Chondrocyte (in vitro differentiated cells): ENCODE results near the gene PIK3C3. TPM values are rescaled to one million over a fixed set of nuclear protein-coding genes. Genes with fewer than 3 reads are reported as not detected.

Source experiments
- DNase-seq: peaks from one replicate; pipeline ENCODE4 v3.0.0; 2021; ENCODE audit warnings: mixed read lengths, low spot score
- H3K27ac Mint-ChIP-seq: one replicate; pipeline ENCODE4 v1.8.0; 2021; ENCODE audit warnings: mild to moderate bottlenecking, moderate library complexity, mixed read lengths; ENCODE audit not compliant: unreplicated experiment
- H3K27me3 Mint-ChIP-seq: 2 replicates; pipeline ENCODE4 v1.8.0; 2021; ENCODE audit warnings: low read depth, mixed read lengths
- H3K36me3 Mint-ChIP-seq: 2 replicates; pipeline ENCODE4 v1.8.0; 2021; ENCODE audit warnings: low read depth, mixed read lengths
- H3K4me1 Mint-ChIP-seq: 2 replicates; pipeline ENCODE4 v1.8.0; 2021; ENCODE audit warnings: low read depth, mild to moderate bottlenecking, mixed read lengths
- H3K4me3 Mint-ChIP-seq: one replicate; pipeline ENCODE4 v1.8.0; 2021; ENCODE audit warnings: mild to moderate bottlenecking, moderate library complexity, mixed read lengths; ENCODE audit not compliant: unreplicated experiment
- H3K9me3 Mint-ChIP-seq: 2 replicates; pipeline ENCODE4 v1.8.0; 2021; ENCODE audit warnings: low read depth, mixed read lengths
- total RNA-seq: library from RNA; stranded (reverse); gene quantifications from 3 replicates; pipeline ENCODE4 v1.2.1, GENCODE V29; 2021
- TF ChIP-seq, protein P1 (sequence below): fragments of 200-600 bp; sonication (generic); IDR thresholded peaks from 2 replicates; pipeline ENCODE4 v1.5.0; 2021; ENCODE audit warnings: antibody characterized with exemption, mild to moderate bottlenecking, moderate library complexity

Gene PIK3C3
- total RNA-seq, 1 donor from 2014 or later, result 53.0 TPM

DNA sequence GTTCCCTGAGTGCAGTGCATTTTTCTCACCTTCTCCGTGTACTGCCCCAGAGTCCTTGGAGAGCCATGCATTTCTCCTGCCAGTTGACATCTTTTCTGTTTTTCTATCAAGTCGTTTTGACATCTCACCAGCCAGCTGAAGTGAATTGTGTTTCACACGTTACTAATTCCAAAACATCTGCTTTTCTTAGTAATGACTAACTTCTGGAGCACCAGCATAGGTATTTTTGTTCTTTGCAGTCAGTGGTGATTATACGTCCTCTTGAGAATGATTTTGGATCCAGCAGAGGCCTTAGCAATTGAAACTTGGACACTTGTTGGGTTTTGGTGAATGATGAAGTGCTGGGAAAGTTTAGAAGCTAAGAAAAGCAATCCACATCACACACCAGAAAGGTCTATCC is 112.5 kb downstream of the PIK3C3 start:
- Mint-ChIP-seq H3K27ac (no peak overlapping the region), H3K36me3 (peaks cover 26% of the 10 kb centered on the region), H3K4me3 (no peak overlapping the region), H3K4me1 (no peaks in the 10 kb centered on the region), H3K9me3 (no peaks in the 10 kb centered on the region), H3K27me3 (no peaks in the 10 kb centered on the region)
- TF ChIP-seq, protein P1, sequence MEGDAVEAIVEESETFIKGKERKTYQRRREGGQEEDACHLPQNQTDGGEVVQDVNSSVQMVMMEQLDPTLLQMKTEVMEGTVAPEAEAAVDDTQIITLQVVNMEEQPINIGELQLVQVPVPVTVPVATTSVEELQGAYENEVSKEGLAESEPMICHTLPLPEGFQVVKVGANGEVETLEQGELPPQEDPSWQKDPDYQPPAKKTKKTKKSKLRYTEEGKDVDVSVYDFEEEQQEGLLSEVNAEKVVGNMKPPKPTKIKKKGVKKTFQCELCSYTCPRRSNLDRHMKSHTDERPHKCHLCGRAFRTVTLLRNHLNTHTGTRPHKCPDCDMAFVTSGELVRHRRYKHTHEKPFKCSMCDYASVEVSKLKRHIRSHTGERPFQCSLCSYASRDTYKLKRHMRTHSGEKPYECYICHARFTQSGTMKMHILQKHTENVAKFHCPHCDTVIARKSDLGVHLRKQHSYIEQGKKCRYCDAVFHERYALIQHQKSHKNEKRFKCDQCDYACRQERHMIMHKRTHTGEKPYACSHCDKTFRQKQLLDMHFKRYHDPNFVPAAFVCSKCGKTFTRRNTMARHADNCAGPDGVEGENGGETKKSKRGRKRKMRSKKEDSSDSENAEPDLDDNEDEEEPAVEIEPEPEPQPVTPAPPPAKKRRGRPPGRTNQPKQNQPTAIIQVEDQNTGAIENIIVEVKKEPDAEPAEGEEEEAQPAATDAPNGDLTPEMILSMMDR, result no peak
- DNase-seq, result no peak

DNA sequence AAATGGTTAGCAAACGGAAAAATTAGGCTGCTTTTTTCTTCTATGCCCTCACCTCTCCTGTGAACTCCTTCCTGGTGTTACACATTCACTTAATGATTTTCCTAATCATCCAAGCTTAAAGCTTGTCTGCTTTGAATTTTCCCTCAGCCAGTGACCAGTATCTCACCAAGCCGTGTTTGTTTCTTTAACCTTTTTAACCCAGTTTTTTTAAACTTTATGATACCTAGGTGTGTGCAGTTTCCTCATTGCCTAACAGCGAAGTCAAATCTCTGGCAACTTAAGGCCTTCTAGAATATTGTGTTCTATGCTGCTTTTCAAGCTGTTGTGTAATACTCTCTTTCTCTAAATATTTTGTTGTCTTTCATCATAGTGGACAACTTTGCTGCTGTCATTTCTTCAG is 113.0 kb downstream of the PIK3C3 start:
- Mint-ChIP-seq H3K4me3 (no peak overlapping the region), H3K36me3 (peaks cover 26% of the 10 kb centered on the region), H3K4me1 (no peaks in the 10 kb centered on the region), H3K27ac (no peak overlapping the region), H3K27me3 (no peaks in the 10 kb centered on the region), H3K9me3 (no peaks in the 10 kb centered on the region)
- TF ChIP-seq, protein P1, result no peak
- no peak for DNase-seq

DNA sequence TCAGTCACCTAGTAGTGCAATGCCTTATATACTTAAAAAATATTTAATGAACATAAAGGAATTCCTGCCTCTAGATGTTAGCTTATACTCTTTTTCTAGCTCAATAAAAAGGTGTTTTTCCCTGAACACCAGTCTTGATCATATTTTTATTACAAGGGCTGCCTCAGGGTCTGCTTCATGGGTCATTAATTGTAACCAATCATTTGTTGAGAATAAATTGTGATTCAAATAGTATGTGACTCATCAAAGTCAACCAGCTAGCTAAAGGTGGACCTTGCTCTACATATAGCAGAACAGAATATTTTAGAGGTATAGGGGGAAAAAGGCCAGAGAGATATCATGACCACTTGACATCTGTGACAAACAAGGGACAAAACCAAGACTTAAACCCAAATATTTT is 114.0 kb downstream of the PIK3C3 start:
- no peak for DNase-seq
- TF ChIP-seq, protein P1, result no peak
- Mint-ChIP-seq H3K9me3 (no peaks in the 10 kb centered on the region), H3K4me1 (no peaks in the 10 kb centered on the region), H3K27me3 (no peaks in the 10 kb centered on the region), H3K36me3 (peaks cover 31% of the 10 kb centered on the region), H3K27ac (no peak overlapping the region), H3K4me3 (no peak overlapping the region)

DNA sequence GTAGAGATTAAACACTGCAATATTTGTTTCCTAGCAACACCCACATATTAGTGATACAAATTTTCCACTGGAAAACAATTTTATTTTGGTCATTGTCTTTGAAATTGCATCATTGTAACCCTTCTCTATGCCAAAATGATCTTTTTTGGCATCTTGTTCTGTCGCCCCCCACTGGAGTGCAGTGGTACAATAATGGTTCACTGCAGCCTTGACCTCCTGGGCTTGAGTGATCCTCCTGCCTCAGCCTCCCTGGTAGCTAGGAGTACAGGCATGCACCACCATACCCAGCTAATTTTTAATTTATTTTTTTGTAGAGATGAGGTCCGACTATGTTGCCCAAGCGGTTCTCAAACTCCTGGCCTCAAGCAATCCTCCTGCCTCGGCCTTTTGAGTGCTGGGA is 117.4 kb downstream of the PIK3C3 start:
- H3K27ac Mint-ChIP-seq, result no peak overlapping the region
- H3K27me3 Mint-ChIP-seq, result no peaks in the 10 kb centered on the region
- DNase-seq, result no peak
- no peaks in the 10 kb centered on the region for H3K9me3 Mint-ChIP-seq
- H3K36me3 Mint-ChIP-seq, result peaks cover 24% of the 10 kb centered on the region
- H3K4me3 Mint-ChIP-seq, result no peak overlapping the region
- TF ChIP-seq, protein P1, result peak; percentile 37
- H3K4me1 Mint-ChIP-seq, result no peaks in the 10 kb centered on the region

DNA sequence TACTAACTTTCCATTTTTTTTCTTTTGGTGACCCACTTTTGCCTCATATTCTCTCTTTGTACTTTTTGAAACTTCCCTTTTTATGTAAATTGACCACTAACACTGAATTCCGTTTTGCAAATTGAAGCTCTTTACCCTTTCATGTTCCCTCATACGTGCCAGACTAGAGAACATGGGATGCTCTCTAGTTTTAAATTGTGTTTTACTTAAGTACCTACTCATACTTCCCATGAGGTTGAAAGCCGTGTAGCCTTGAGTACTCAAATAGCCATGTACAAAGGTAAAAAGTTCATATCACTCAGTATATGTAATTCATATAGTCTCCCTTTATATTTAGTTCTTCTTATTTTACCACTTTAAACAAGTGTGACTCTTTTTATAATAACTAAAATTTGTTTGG is 119.7 kb downstream of the PIK3C3 start:
- Mint-ChIP-seq H3K27ac (no peak overlapping the region), H3K27me3 (no peaks in the 10 kb centered on the region), H3K36me3 (peaks cover 23% of the 10 kb centered on the region), H3K4me1 (no peaks in the 10 kb centered on the region), H3K9me3 (no peaks in the 10 kb centered on the region), H3K4me3 (no peak overlapping the region)
- DNase-seq, result no peak
- TF ChIP-seq, protein P1, result no peak
